Measurements from ENCODE around the gene RNF2.

RNF2 gene

GRCh38 chr1:185096531-185096930 lies 51.2 kb downstream of the RNF2 start:
- no peak for DNase-seq (ENCODE audit: low read depth)

- DNase-seq (ENCODE audit: low read depth): no peak
Observed at GRCh38 chr1:185104083-185104482, 58.7 kb downstream of the RNF2 start.

- no peak for DNase-seq (ENCODE audit: low read depth)
Observed at GRCh38 chr1:185105121-185105520, 59.8 kb downstream of the RNF2 start.

GRCh38 chr1:185108321-185108720 lies 63.0 kb downstream of the RNF2 start:
- DNase-seq (ENCODE audit: low read depth): no peak

- DNase-seq (ENCODE audit: low read depth): no peak
Observed at GRCh38 chr1:185110145-185110544, 64.8 kb downstream of the RNF2 start.

- no peak for DNase-seq (ENCODE audit: low read depth)
Observed at GRCh38 chr1:185111873-185112272, 66.5 kb downstream of the RNF2 start.

- no peak for DNase-seq (ENCODE audit: low read depth)
Observed at GRCh38 chr1:185112356-185112755, 67.0 kb downstream of the RNF2 start.

- no peak for DNase-seq (ENCODE audit: low read depth)
Observed at GRCh38 chr1:185129708-185130107, 84.3 kb downstream of the RNF2 start.

GRCh38 chr1:185132534-185132933 lies 87.2 kb downstream of the RNF2 start:
- DNase-seq (ENCODE audit: low read depth): no peak

- no peak for DNase-seq (ENCODE audit: low read depth)
Observed at GRCh38 chr1:185137896-185138545, 92.7 kb downstream of the RNF2 start.

GRCh38 chr1:185139246-185139645 lies 93.9 kb downstream of the RNF2 start:
- no peak for DNase-seq (ENCODE audit: low read depth)

GRCh38 chr1:185144233-185144632 lies 98.9 kb downstream of the RNF2 start:
- DNase-seq (ENCODE audit: low read depth): no peak

GRCh38 chr1:185151215-185151614 lies 105.9 kb downstream of the RNF2 start:
- DNase-seq (ENCODE audit: low read depth): no peak
